ENCODE results near the gene P2RY11. TPM values are rescaled to one million over a fixed set of nuclear protein-coding genes. Genes with fewer than 3 reads are reported as not detected.
A peak's percentile ranks its signal among the peaks of the same experiment; 100 is the strongest.

P2RY11 gene
- total RNA-seq (2014; rRNA removed; shearing (Covaris generic)) = 0.96 and 6.5 TPM in 2 replicates

- no peak for DNase-seq (ENCODE audit: low read depth)
Observed at GRCh38 chr19:10111405-10111811, at the start of gene P2RY11. Gene P2RY11 (plus strand): TSS chr19:10111693. CDS start chr19:10111722, 29 bp downstream.

- DNase-seq (ENCODE audit: low read depth) = no peak
Observed at GRCh38 chr19:10061717-10062310, 49.7 kb upstream of the P2RY11 start.

GRCh38 chr19:10068205-10068604, 43.3 kb upstream of the P2RY11 start:
- DNase-seq (ENCODE audit: low read depth) = peak; percentile 45

- DNase-seq (ENCODE audit: low read depth) = peak; percentile 54
Observed at GRCh38 chr19:10069046-10069445, 42.4 kb upstream of the P2RY11 start.

- no peak for DNase-seq (ENCODE audit: low read depth)
Observed at GRCh38 chr19:10070730-10071446, 40.6 kb upstream of the P2RY11 start.

GRCh38 chr19:10074153-10074552, 37.3 kb upstream of the P2RY11 start:
- peak; percentile 43 for DNase-seq (ENCODE audit: low read depth)

GRCh38 chr19:10076535-10076934, 35.0 kb upstream of the P2RY11 start:
- DNase-seq (ENCODE audit: low read depth) = no peak

GRCh38 chr19:10078329-10078728, 33.2 kb upstream of the P2RY11 start:
- DNase-seq (ENCODE audit: low read depth) = no peak

- no peak for DNase-seq (ENCODE audit: low read depth)
Observed at GRCh38 chr19:10079031-10079453, 32.5 kb upstream of the P2RY11 start.

GRCh38 chr19:10083911-10084310, 27.6 kb upstream of the P2RY11 start:
- no peak for DNase-seq (ENCODE audit: low read depth)

GRCh38 chr19:10084803-10085202, 26.7 kb upstream of the P2RY11 start:
- DNase-seq (ENCODE audit: low read depth) = no peak

- DNase-seq (ENCODE audit: low read depth) = peak; percentile 80
Observed at GRCh38 chr19:10085641-10086590, 25.6 kb upstream of the P2RY11 start, which contains the start of gene SHFL. Gene SHFL (plus strand): TSS chr19:10086317. CDS start chr19:10086428, 111 bp downstream.

GRCh38 chr19:10086591-10087192, 24.8 kb upstream of the P2RY11 start:
- DNase-seq (ENCODE audit: low read depth) = no peak

- no peak for DNase-seq (ENCODE audit: low read depth)
Observed at GRCh38 chr19:10087296-10088061, 24.0 kb upstream of the P2RY11 start.

- no peak for DNase-seq (ENCODE audit: low read depth)
Observed at GRCh38 chr19:10088949-10089554, 22.4 kb upstream of the P2RY11 start.

- no peak for DNase-seq (ENCODE audit: low read depth)
Observed at GRCh38 chr19:10089801-10090375, 21.6 kb upstream of the P2RY11 start.

- no peak for DNase-seq (ENCODE audit: low read depth)
Observed at GRCh38 chr19:10091370-10091687, 20.2 kb upstream of the P2RY11 start.

GRCh38 chr19:10091895-10092641, 19.4 kb upstream of the P2RY11 start:
- DNase-seq (ENCODE audit: low read depth) = peak; percentile 26

GRCh38 chr19:10092648-10093294, 18.7 kb upstream of the P2RY11 start:
- DNase-seq (ENCODE audit: low read depth) = no peak
